NCI-H226 (cell line): ENCODE measurements around the gene LHX8.

ENCODE experiments used
- DNase-seq: peaks from one replicate; pipeline ENCODE4 v3.0.0-alpha.2; 2015

LHX8 gene

DNA sequence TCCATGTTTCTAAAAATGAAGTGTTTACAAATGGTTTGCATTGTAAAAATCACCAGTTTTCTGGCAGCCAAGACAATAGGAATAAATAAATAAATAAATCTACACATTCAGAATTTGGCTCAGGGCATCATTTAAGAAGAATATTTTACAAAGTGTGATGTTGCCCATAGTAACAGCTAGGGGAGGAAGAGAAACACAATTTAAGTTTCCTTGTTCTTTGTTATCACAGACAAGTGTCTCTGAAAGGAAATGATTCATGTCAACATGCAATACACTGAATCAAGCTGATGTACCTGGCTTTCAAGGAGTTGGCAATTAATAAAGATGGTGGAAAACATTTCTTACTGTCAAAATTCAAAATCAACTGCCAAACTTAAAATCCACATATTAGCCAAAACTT, 74.7 kb downstream of the LHX8 start:
- DNase-seq = no peak
